HG02759 (cell line): Measurements from ENCODE around the gene ESRRG.
"Not testable (repeated sequence)": the region's sequence is repeated elsewhere in the genome, so short reads cannot be mapped to it uniquely, and the experiment has no call there.

Source experiments
- ATAC-seq: cut with Tn5 transposase; IDR thresholded peaks from one replicate; pipeline ENCODE4 v1.9.1; 2021; ENCODE audit warnings: mild to moderate bottlenecking, moderate library complexity; ENCODE audit not compliant: unreplicated experiment

Gene ESRRG

DNA sequence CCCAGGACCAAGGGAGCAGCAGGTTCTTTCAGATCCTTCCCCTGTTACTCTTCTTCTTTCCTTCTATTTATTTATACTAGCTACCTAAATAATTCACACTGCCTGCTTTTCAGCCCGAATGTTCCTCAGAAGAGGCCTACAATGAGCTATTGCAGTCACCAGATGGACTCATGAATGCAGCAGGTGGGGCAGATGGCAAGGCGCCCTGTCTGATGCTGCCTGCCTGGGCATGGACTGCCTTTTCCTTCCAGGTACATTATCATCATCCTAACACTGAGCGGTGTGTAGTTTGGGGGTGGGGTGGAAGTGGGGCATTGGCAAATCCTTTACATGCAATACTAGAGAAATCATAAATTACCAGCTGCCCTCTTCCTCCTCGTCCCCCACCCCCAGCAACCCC lies 17.6 kb downstream of the ESRRG start:
- ATAC-seq: no peak

GRCh38 chr1:216704065-216704464 lies 19.2 kb downstream of the ESRRG start:
- not testable (repeated sequence) for ATAC-seq

- ATAC-seq: peak; percentile 87
Measured at GRCh38 chr1:216702170-216702569, 21.1 kb downstream of the ESRRG start.

- no peak for ATAC-seq
Measured at GRCh38 chr1:216700779-216701178, 22.4 kb downstream of the ESRRG start.

GRCh38 chr1:216691710-216692109 lies 31.5 kb downstream of the ESRRG start:
- ATAC-seq: no peak

- ATAC-seq: no peak
Measured at GRCh38 chr1:216690603-216691002, 32.6 kb downstream of the ESRRG start.

DNA sequence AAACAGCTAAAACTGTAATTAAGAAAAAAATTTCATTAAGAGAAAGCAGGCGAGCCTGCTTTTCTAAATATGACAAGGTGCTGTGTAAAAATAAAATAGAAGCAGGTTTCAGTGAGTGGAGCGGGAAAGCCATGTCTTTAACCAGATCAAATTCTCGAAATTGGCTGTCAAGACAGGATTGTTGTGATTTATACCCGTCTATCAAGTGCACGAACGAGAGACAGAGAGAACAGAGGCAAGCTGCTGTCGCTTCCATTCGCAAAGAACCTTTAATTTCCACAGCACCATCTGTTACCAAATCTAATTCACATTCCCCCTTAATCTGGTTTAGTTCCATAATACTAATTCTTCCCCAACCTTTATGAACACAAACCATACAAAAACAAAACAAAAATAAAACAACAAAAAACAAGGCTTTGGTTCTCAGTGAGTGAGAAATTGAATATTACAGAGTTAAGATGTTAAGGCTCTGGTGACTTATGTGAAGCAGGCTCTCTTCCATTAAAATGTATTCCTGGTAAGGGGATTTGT lies 35.0 kb downstream of the ESRRG start:
- ATAC-seq: no peak

- no peak for ATAC-seq
Measured at GRCh38 chr1:216686860-216687766, 36.1 kb downstream of the ESRRG start.

DNA sequence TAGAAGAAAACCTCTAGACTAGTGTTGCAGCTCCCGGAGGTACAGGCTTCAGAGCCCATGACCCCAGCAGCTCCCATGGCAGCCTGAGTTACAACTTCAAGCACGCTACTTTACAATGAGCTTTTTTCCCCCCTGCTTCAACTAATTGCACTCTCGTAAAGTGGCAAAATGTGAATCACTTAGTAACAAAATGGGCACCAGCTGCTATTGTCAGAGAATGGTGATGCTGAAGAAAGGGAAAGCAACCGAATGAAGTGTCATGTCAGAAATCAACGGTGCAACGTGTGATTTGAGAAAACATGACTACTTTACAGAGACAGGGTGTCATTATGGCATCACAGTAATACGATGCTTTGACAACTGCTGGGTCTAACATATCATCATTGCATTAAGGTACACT lies 40.5 kb downstream of the ESRRG start:
- no peak for ATAC-seq

DNA sequence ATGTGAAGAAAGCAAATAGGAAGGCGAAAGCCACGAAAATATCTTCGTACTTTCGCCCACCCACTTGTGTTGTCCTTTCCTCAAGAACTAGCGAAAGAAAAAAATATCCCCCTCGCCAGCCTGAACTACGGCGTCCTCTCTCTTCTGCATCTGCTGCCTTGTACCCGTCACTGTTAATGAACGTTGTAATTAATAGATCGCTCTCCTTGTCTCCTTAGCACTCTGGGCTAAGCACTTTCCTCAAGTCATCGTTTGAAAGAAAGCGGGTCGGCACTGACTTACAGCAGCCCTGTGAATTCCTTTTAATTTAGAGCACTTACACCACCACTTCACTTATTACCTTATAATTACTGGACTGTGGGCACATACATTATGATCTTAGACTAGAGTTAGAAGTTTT lies 44.1 kb downstream of the ESRRG start:
- ATAC-seq: no peak

GRCh38 chr1:216670118-216670883 lies 52.9 kb downstream of the ESRRG start:
- ATAC-seq: no peak

DNA sequence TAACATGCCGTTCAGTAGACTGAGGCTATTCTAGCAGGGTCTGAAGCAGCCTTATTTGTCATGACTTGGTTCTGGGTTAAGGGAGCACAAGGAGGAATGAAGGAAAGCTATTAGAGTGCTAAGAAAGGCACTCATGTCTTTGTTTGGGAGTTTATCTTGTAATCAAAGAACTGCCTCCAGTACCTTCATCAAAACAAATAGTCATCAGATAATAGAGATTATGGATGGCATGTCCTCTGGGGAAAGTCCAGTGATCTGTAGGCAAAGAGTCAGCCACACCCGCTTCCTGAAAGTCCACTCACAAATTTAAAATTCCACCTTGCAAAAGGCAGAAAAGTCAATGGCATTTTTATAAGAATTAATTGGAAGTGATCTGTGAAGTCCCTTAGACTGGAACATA lies 56.8 kb downstream of the ESRRG start:
- ATAC-seq: no peak

GRCh38 chr1:216665856-216666255 lies 57.4 kb downstream of the ESRRG start:
- ATAC-seq: no peak

GRCh38 chr1:216665406-216665805 lies 57.8 kb downstream of the ESRRG start:
- no peak for ATAC-seq

DNA sequence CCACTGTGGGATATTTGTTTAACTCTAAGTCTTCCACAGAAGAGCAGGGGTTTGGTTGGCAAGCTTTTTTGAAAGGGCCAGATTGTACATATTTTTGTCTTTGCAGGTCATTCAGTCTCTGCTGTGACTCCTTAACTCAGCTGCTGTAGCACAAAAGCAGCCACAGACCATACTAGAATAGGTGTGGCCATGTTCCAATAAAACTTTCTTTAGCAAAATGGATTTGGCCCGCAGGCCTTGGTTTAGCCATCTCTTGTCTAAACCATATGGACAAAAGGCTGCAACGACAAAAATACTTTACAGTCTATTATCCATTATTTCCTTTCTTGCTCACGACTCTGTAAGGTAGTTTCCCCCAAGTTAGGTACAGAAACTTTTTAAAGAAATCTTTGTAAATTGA lies 60.5 kb downstream of the ESRRG start:
- no peak for ATAC-seq

DNA sequence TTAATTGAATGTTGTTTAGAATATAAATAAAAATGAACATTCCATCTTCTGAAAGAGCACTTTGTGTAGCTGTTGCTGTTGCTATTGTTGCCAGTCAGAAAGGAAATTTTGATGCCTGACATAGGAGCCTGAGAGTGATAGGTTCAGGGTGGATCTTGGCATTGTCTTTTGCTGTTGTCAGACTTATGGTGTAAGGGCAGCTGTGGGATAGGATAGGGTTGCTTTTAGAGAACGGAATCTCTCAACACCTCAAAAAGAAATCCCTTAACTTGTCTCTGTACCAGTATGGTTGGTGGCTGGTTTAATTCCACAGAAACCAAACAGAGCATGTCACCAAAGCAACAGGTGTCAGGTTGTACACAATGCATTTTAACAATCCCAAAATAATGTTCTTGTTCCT lies 62.7 kb downstream of the ESRRG start:
- ATAC-seq: no peak

DNA sequence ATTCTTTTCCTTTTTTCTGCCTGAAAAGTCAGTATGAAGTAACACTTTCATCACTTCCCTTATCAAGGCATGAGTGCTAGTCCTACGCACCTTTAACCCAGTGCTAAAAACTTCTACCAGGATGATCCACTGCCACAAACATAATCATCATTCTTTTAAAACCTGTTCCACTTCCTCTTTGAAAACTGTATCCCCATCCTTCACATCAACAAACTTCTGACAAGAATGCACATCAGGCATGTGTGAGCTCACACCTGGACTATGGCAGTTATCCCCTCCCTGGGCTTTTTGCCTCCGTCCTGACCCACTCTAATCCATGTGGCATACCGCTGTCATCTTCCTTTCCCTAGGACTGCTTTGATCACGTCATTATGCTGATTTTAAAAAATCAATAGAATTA lies 70.2 kb downstream of the ESRRG start:
- ATAC-seq: no peak

- no peak for ATAC-seq
Measured at GRCh38 chr1:216651826-216652418, 71.3 kb downstream of the ESRRG start.

DNA sequence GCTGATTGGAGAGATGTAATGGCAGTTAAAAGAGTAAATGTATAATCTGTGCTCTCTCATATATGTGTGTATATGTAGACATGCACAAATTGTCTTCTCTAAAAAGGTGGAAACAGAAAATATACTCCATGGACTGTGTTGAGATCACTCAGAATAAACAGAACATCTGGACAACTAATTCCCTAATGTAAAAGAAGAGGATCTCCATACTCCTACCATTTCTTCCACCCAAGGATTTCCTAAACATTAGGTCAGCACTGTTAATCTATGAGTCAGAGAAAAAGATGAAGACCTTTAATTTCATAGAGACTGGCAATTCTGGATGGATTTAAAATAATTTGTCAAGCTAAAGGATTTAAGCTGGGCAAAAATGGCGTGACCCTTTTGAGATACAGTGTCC lies 80.1 kb downstream of the ESRRG start:
- ATAC-seq: no peak

GRCh38 chr1:216641669-216642460 lies 81.4 kb downstream of the ESRRG start:
- ATAC-seq: peak; percentile 43

DNA sequence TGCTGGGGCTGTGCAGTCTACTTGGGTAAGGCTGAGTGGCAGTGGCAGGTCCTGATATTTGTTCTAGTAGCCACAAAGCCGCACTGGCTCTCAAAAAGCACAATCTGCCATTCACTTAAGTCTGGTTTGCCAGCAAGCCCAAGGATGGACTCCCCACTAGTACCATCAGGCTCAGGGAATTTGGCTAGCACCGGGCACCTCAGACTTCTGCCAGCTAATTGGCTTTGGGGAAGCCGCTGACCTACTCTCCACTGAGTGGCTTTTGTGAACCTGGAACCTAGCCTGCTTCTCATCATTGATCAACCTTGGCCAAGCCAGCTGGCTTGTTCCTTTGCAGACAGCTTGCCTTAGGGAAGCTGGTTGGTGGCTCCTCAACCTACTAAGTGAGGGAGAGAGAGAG lies 83.1 kb downstream of the ESRRG start:
- no peak for ATAC-seq
